ENCODE measurements around the gene TP73. TPM values are rescaled to one million over a fixed set of nuclear protein-coding genes. Genes with fewer than 3 reads are reported as not detected.

The TP73 gene
- total and polyA plus RNA-seq, 5 experiments from 2014 or later, result 0.04 to 0.06 TPM; not detected in 3

DNA sequence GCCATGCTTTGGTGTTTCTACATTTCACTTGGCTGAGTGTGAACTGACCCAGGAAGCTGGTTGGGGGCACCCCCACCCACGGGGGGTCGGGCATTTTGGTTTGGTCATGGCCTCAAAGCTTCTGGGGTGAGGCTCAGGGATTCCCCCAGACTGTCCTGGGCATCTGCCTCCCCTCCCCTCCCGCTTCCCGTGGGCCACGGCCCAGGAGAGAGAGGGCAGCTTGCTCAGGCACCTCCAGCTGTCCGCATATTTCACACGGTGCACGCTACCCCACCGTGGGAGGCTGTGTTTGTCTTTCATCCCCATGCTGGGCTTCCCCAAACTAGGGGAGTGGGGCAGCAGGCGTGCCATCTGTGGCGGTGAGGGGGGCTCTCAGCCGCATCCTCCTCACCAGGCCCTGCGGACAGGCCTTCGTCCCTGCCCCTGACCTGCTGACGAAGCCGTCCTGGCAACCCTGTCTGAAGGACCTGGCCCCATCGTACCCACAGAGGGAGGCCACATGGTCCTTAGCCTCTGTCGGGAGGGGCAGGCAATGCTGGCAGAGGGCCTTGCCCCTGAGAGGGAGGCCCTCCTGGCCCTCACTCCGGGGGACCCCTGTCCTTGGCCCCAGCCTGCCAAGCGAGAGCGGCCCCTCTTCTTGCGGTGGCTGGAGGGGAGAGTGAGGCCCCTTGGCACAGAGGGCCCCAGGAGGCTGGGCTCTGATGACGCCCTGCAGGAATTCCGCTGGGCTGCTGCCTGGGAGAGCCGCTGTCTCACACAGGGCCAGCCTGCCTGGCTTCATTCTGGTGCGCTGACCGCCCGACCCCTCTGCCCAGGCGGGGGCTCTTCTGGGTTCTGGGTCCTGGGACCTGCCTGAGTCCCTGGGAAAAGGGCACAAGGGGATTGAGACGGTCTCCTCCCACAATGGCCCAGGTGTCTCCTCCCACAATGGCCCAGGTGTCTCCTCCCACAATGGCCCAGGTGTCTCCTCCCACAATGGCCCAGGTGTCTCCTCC is 22.1 kb downstream of the TP73 start:
- Mint-ChIP-seq H3K4me1 (peaks cover 0 to 26% (median 6%) of the 10 kb centered on the region in 4 donors), H3K36me3 (no peaks in the 10 kb centered on the region), H3K27me3 (peaks cover 2 to 30% (median 11%) of the 10 kb centered on the region in 5 donors), H3K27ac (no peak overlapping the region), H3K9me3 (no peaks in the 10 kb centered on the region), H3K4me3 (no peak overlapping the region)
- ATAC-seq (no peak), DNase-seq (no peak)
- POLR2A ChIA-PET, result no interaction called here

DNA sequence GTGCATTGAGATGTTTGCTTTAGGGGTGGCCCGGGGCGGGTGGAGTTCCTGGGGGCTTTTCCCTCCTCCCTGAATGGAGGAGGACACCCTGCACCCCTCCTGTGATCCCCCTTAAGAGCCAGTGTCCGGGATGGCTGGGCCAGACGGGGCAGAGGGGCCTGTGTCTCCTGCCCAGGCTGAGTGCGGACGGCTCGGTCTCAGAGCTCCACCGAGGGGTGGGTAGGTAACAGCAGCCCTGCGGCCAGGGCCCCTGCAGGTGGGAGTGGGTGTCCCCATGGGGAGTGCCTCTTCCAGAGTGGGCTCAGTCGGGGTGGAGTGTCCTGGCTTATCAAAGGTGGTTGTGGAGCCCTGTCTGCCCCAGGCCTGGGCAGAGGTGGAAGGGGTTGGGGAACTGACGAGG is 23.1 kb downstream of the TP73 start:
- POLR2A ChIA-PET, result no interaction called here

GRCh38 chr1:3676581-3677470 is 24.5 kb downstream of the TP73 start:
- POLR2A ChIA-PET, result no interaction called here
- ATAC-seq (peak in 1 of 2 donors; percentile 23), DNase-seq (no peak)
- peaks cover 0 to 26% (median 10%) of the 10 kb centered on the region in 5 donors for H3K27me3 Mint-ChIP-seq
- H3K36me3 Mint-ChIP-seq, result no peaks in the 10 kb centered on the region
- no peaks in the 10 kb centered on the region for H3K9me3 Mint-ChIP-seq
- no peak overlapping the region for H3K4me3 Mint-ChIP-seq
- no peak overlapping the region for H3K27ac Mint-ChIP-seq
- peaks cover 0 to 28% (median 12%) of the 10 kb centered on the region in 4 donors for H3K4me1 Mint-ChIP-seq

More for the DNA sequence above, 23.1 kb downstream of the TP73 start:
- H3K4me1 Mint-ChIP-seq, result peaks cover 0 to 28% (median 12%) of the 10 kb centered on the region in 4 donors
- peaks cover 2 to 39% (median 13%) of the 10 kb centered on the region in 5 donors for H3K27me3 Mint-ChIP-seq
- H3K9me3 Mint-ChIP-seq, result no peaks in the 10 kb centered on the region
- H3K27ac Mint-ChIP-seq, result no peak overlapping the region
- H3K4me3 Mint-ChIP-seq, result no peak overlapping the region
- no peak for ATAC-seq
- no peak for DNase-seq
- H3K36me3 Mint-ChIP-seq, result no peaks in the 10 kb centered on the region

- Mint-ChIP-seq H3K36me3 (no peaks in the 10 kb centered on the region), H3K27me3 (peaks cover 0 to 24% (median 10%) of the 10 kb centered on the region in 5 donors), H3K4me3 (no peak overlapping the region), H3K9me3 (no peaks in the 10 kb centered on the region), H3K4me1 (peaks cover 0 to 28% (median 12%) of the 10 kb centered on the region in 4 donors), H3K27ac (no peak overlapping the region)
- no peak for ATAC-seq
- POLR2A ChIA-PET, result interaction anchor here (0.6 kb wide), 1 partner anchor 146 kb away, joined by 4 read pairs; no protein-coding TSS in a partner anchor
- DNase-seq, result no peak
These were observed 25.2 kb downstream of the TP73 start for GRCh38 chr1:3677484-3677883.

- Mint-ChIP-seq H3K27ac (peak overlapping the region in 1 of 10 donors; percentile 62), H3K27me3 (peaks cover 0 to 27% (median 14%) of the 10 kb centered on the region in 5 donors)
- no peak for ATAC-seq
These were observed 26.2 kb downstream of the TP73 start for GRCh38 chr1:3678361-3679097.

DNA sequence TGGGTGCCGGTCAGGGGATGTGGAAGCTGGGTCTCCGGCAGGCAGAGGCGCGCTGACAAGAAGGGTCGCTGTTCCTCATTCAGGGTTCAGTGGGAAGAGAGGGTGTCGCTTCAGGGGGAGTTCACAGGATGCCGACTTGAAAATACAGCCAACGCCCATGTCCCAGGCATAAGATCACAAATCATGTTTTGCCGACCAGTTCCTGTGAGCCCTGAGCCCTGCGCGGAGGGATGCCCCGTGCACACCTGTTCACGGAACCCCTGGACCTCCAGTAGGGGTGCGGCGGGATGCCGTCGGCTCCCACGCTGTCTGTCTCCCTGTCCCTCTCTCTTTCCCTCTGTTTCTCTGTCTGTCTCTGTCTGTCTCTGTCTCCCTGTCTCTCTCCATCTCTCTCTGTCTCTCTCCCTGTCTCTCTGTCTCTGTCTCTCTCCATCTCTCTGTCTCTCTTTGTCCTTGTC is 26.8 kb downstream of the TP73 start:
- DNase-seq (no peak), ATAC-seq (no peak)
- peak overlapping the region in 1 of 10 donors; percentile 34 for H3K4me3 Mint-ChIP-seq
- peaks cover 0 to 24% (median 10%) of the 10 kb centered on the region in 4 donors for H3K4me1 Mint-ChIP-seq
- H3K36me3 Mint-ChIP-seq, result no peaks in the 10 kb centered on the region
- H3K27me3 Mint-ChIP-seq, result peaks cover 0 to 26% (median 14%) of the 10 kb centered on the region in 5 donors
- H3K27ac Mint-ChIP-seq, result peak overlapping the region in 4 of 10 donors; percentile 16 to 63 (median 52)
- no peaks in the 10 kb centered on the region for H3K9me3 Mint-ChIP-seq
- POLR2A ChIA-PET, result no interaction called here

More at GRCh38 chr1:3678361-3679097, 26.2 kb downstream of the TP73 start:
- no peaks in the 10 kb centered on the region for H3K36me3 Mint-ChIP-seq
- H3K4me1 Mint-ChIP-seq, result peaks cover 0 to 25% (median 11%) of the 10 kb centered on the region in 4 donors
- H3K9me3 Mint-ChIP-seq, result no peaks in the 10 kb centered on the region
- DNase-seq, result no peak
- no peak overlapping the region for H3K4me3 Mint-ChIP-seq
- POLR2A ChIA-PET, result no interaction called here

DNA sequence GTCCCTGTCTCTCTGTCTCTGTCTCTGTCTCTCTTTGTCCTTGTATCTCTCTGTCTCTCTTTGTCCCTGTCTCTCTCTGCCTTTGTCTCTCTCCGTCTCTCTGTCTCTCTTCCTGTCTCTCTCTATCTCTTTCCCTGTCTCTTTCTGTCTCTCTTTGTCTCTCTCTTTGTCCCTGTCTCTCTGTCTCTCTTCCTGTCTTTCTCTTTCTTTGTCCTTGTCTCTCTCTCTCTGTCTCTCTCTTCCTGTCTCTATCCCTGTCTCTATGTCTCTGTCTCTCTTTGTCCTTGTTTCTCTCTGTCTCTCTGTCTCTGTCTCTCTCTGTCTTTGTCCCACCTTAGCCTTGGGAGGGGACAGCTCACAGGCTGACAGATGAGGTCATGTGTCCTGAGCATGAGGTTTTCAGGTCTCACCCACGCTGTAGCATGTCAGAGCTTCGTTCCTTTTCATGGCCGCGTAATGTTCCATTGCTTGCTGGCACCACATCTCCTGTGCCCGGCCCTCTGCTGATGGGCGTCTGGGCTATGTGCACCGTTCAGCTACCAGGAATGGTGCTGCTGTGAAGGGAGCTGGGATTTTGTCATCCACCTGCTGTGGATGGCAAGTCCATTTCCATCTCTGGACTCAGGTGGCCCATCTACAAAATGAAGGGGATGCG is 27.6 kb downstream of the TP73 start:
- Mint-ChIP-seq H3K4me1 (peaks cover 0 to 24% (median 10%) of the 10 kb centered on the region in 4 donors), H3K36me3 (no peaks in the 10 kb centered on the region), H3K9me3 (no peaks in the 10 kb centered on the region), H3K27ac (peak overlapping the region in 5 of 10 donors; percentile 16 to 63 (median 53)), H3K27me3 (peaks cover 0 to 26% (median 16%) of the 10 kb centered on the region in 5 donors), H3K4me3 (peak overlapping the region in 1 of 10 donors; percentile 31)
- ATAC-seq, result no peak
- DNase-seq, result no peak
- POLR2A ChIA-PET, result no interaction called here

- no peak overlapping the region for H3K4me3 Mint-ChIP-seq
- peaks cover 0 to 24% (median 10%) of the 10 kb centered on the region in 4 donors for H3K4me1 Mint-ChIP-seq
- H3K36me3 Mint-ChIP-seq, result no peaks in the 10 kb centered on the region
- peaks cover 0 to 26% (median 22%) of the 10 kb centered on the region in 5 donors for H3K27me3 Mint-ChIP-seq
- no peaks in the 10 kb centered on the region for H3K9me3 Mint-ChIP-seq
- ATAC-seq (no peak), DNase-seq (no peak)
- POLR2A ChIA-PET, result no interaction called here
- peak overlapping the region in 1 of 10 donors; percentile 58 for H3K27ac Mint-ChIP-seq
These were observed 28.3 kb downstream of the TP73 start for GRCh38 chr1:3680488-3681230.

- ATAC-seq (no peak), DNase-seq (no peak)
- Mint-ChIP-seq H3K27ac (no peak overlapping the region), H3K4me1 (peaks cover 0 to 24% (median 10%) of the 10 kb centered on the region in 4 donors), H3K4me3 (no peak overlapping the region), H3K9me3 (no peaks in the 10 kb centered on the region), H3K27me3 (peaks cover 0 to 26% (median 20%) of the 10 kb centered on the region in 5 donors), H3K36me3 (no peaks in the 10 kb centered on the region)
- POLR2A ChIA-PET, result no interaction called here
These were observed 29.0 kb downstream of the TP73 start for GRCh38 chr1:3681231-3681897.

- Mint-ChIP-seq H3K36me3 (no peaks in the 10 kb centered on the region), H3K27me3 (peaks cover 0 to 26% (median 20%) of the 10 kb centered on the region in 5 donors), H3K4me3 (no peak overlapping the region), H3K9me3 (no peaks in the 10 kb centered on the region), H3K27ac (peak overlapping the region in 1 of 10 donors; percentile 9), H3K4me1 (peaks cover 0 to 19% (median 10%) of the 10 kb centered on the region in 4 donors)
- no peak for ATAC-seq
- DNase-seq, result no peak
- POLR2A ChIA-PET, result no interaction called here
These were observed 29.8 kb downstream of the TP73 start for GRCh38 chr1:3681898-3682806.
